ENCODE data around the gene TJP1.

Gene TJP1

GRCh38 chr15:29854413-29854812, 32.1 kb upstream of the TJP1 start:
- ATAC-seq (replicated peaks; ENCODE audit: extremely low read depth, poor library complexity, severe bottlenecking), result no peak
- Mint-ChIP-seq H3K27me3 (peaks cover 9% of the 10 kb centered on the region), H3K4me3 (no peak overlapping the region), H3K9me3 (peaks cover 5% of the 10 kb centered on the region), H3K36me3 (ENCODE audit: insufficient read depth) (no peaks in the 10 kb centered on the region), H3K4me1 (no peaks in the 10 kb centered on the region), H3K27ac (ENCODE audit: low read depth) (no peak overlapping the region)
- DNase-seq (ENCODE audit: low spot score in 2 of 2), result no peak

GRCh38 chr15:29853211-29853987, 31.1 kb upstream of the TJP1 start:
- ATAC-seq (replicated peaks; ENCODE audit: extremely low read depth, poor library complexity, severe bottlenecking), result no peak
- H3K4me3 Mint-ChIP-seq, result no peak overlapping the region

DNA sequence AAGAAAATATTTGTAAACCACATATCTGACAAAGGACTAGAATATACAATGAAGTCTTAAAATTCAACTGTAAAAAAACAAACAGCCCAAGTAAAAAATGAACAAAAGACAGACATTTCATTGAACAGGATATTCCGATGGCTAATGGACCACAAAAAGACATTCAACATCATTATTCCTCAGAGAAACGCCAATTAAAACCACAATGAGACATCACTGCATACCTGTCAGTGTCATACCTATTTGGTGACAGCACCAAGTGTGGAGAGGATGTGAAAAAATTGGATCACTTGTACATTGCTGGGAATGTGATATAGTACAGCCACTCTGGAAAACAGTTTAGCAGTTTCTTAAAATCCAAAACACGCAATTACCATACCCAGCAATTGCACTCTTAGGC, 29.9 kb upstream of the TJP1 start:
- Mint-ChIP-seq H3K4me3 (no peak overlapping the region), H3K27me3 (peaks cover 9% of the 10 kb centered on the region), H3K4me1 (no peaks in the 10 kb centered on the region), H3K27ac (ENCODE audit: low read depth) (no peak overlapping the region), H3K36me3 (ENCODE audit: insufficient read depth) (no peaks in the 10 kb centered on the region), H3K9me3 (peaks cover 8% of the 10 kb centered on the region)
- no peak for DNase-seq (ENCODE audit: low spot score in 2 of 2)
- ATAC-seq (replicated peaks; ENCODE audit: extremely low read depth, poor library complexity, severe bottlenecking), result no peak

More at GRCh38 chr15:29853211-29853987, 31.1 kb upstream of the TJP1 start:
- Mint-ChIP-seq H3K9me3 (peaks cover 5% of the 10 kb centered on the region), H3K4me1 (no peaks in the 10 kb centered on the region), H3K27me3 (peaks cover 9% of the 10 kb centered on the region), H3K36me3 (ENCODE audit: insufficient read depth) (no peaks in the 10 kb centered on the region), H3K27ac (ENCODE audit: low read depth) (no peak overlapping the region)
- DNase-seq (ENCODE audit: low spot score in 2 of 2), result no peak

DNA sequence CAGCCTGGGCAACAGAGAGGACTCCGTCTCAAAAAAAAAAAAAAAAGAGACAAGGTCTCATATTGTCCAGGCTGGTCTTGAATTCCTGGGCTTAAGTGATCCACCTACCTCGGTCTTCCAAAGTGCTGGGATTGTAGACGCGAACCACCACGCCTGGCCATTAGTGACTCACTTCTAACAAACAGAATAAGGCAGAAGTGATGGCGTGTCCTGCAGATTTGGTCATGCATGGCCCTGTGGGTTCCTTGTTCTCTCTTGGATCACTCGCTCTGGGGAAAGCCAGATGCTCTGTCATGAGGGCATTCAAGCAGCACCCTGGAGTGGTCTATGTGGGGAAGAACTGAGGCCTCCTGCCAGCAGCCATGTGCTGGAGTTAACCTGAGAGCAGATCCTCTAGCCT, 27.4 kb upstream of the TJP1 start:
- peaks cover 17% of the 10 kb centered on the region for H3K9me3 Mint-ChIP-seq
- DNase-seq (ENCODE audit: low spot score in 2 of 2), result no peak

GRCh38 chr15:29849218-29849617, 26.9 kb upstream of the TJP1 start:
- ATAC-seq (replicated peaks; ENCODE audit: extremely low read depth, poor library complexity, severe bottlenecking) (no peak), DNase-seq (ENCODE audit: low spot score in 2 of 2) (no peak)
- Mint-ChIP-seq H3K27me3 (peaks cover 6% of the 10 kb centered on the region), H3K4me1 (no peaks in the 10 kb centered on the region), H3K36me3 (ENCODE audit: insufficient read depth) (peaks cover 1% of the 10 kb centered on the region), H3K9me3 (peaks cover 14% of the 10 kb centered on the region), H3K4me3 (no peak overlapping the region), H3K27ac (ENCODE audit: low read depth) (no peak overlapping the region)

More for the DNA sequence above, 27.4 kb upstream of the TJP1 start:
- Mint-ChIP-seq H3K27ac (ENCODE audit: low read depth) (no peak overlapping the region), H3K4me1 (no peaks in the 10 kb centered on the region), H3K36me3 (ENCODE audit: insufficient read depth) (peaks cover 1% of the 10 kb centered on the region), H3K4me3 (no peak overlapping the region), H3K27me3 (peaks cover 9% of the 10 kb centered on the region)
- ATAC-seq (replicated peaks; ENCODE audit: extremely low read depth, poor library complexity, severe bottlenecking), result no peak

DNA sequence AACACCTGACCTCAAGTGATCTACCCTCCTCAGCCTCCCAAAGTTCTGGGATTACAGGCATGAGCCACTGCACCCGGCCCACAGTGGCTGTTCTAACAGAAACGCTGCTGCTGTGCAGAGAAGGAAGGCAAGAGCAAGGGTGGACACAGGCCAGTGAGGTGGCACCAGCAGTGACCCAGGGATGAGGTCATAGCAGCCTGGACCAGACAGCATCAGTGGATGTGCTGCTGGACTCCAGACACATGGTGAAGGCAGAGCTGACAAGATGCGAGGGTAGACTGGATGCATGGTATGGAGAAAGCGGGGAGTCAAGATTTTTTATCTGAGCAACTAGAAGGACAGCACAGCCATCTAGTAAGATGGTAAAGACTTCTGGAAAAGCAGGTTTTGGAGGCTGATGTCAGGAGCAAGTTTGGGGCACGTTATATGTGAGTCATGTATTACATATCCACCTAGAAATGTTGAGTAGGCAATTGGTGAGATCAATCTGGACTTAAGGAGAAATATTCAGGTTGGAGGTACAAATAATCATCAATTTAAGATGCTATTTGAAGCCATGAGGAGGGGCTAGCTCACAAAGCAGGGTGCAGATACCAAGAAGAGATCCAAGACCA, 22.1 kb upstream of the TJP1 start:
- Mint-ChIP-seq H3K9me3 (peaks cover 19% of the 10 kb centered on the region), H3K27ac (ENCODE audit: low read depth) (no peak overlapping the region), H3K4me3 (no peak overlapping the region), H3K27me3 (peaks cover 26% of the 10 kb centered on the region), H3K4me1 (no peaks in the 10 kb centered on the region), H3K36me3 (ENCODE audit: insufficient read depth) (peaks cover 1% of the 10 kb centered on the region)
- no peak for ATAC-seq (replicated peaks; ENCODE audit: extremely low read depth, poor library complexity, severe bottlenecking)
- no peak for DNase-seq (ENCODE audit: low spot score in 2 of 2)

DNA sequence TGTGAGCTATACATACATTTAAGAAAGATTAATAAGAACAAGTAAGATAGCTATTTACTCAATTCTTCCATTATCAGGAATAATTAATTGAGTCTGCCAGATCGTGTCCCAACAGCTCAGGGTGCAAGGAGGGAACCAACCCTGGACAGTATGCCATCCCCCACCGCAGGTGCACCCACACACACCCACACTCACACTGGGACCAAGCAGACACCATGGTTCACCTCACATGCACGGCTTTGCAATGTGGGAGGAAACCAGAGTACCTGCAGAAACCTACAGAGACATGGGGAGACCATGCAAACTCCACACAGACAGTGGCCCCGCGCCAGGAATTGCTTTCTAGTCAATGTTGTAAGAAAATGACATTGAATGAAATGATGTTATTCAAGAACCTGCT, 20.0 kb upstream of the TJP1 start:
- peaks cover 16% of the 10 kb centered on the region for H3K9me3 Mint-ChIP-seq
- DNase-seq (ENCODE audit: low spot score in 2 of 2) (no peak), ATAC-seq (replicated peaks; ENCODE audit: extremely low read depth, poor library complexity, severe bottlenecking) (no peak)
- no peak overlapping the region for H3K4me3 Mint-ChIP-seq
- no peaks in the 10 kb centered on the region for H3K4me1 Mint-ChIP-seq
- H3K27ac Mint-ChIP-seq (ENCODE audit: low read depth), result no peak overlapping the region
- H3K36me3 Mint-ChIP-seq (ENCODE audit: insufficient read depth), result peaks cover 1% of the 10 kb centered on the region
- peaks cover 26% of the 10 kb centered on the region for H3K27me3 Mint-ChIP-seq

DNA sequence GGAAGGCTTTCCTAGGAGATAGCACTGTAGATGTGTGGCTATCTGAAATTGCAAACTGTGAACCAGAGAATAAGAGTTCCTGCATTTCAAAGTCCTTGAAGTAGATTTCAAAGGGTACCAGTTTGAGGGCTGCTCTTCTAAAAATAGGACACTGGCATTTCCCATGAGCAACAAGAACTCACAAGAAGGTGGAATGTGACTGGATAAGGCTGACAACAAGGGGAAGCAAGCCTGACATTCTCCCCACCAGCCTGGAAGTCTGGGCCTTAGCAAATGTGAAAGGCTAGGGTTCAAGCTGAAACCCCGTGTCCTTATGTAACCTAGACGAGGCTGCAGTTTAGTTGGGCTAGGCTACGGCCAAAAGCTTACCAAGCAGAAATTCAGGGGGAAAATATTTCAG, 18.7 kb upstream of the TJP1 start:
- peaks cover 1% of the 10 kb centered on the region for H3K36me3 Mint-ChIP-seq (ENCODE audit: insufficient read depth)
- peaks cover 35% of the 10 kb centered on the region for H3K27me3 Mint-ChIP-seq
- no peak for ATAC-seq (replicated peaks; ENCODE audit: extremely low read depth, poor library complexity, severe bottlenecking)

GRCh38 chr15:29840054-29840453, 17.8 kb upstream of the TJP1 start:
- Mint-ChIP-seq H3K27ac (ENCODE audit: low read depth) (no peak overlapping the region), H3K27me3 (peaks cover 43% of the 10 kb centered on the region), H3K36me3 (ENCODE audit: insufficient read depth) (no peaks in the 10 kb centered on the region), H3K4me1 (no peaks in the 10 kb centered on the region), H3K9me3 (peaks cover 7% of the 10 kb centered on the region), H3K4me3 (no peak overlapping the region)
- ATAC-seq (replicated peaks; ENCODE audit: extremely low read depth, poor library complexity, severe bottlenecking), result no peak
- DNase-seq (ENCODE audit: low spot score in 2 of 2), result no peak

More for the DNA sequence above, 18.7 kb upstream of the TJP1 start:
- Mint-ChIP-seq H3K4me3 (no peak overlapping the region), H3K27ac (ENCODE audit: low read depth) (no peak overlapping the region), H3K9me3 (peaks cover 7% of the 10 kb centered on the region), H3K4me1 (no peaks in the 10 kb centered on the region)
- no peak for DNase-seq (ENCODE audit: low spot score in 2 of 2)

- Mint-ChIP-seq H3K36me3 (ENCODE audit: insufficient read depth) (no peaks in the 10 kb centered on the region), H3K9me3 (peaks cover 7% of the 10 kb centered on the region), H3K4me1 (no peaks in the 10 kb centered on the region), H3K27me3 (peaks cover 34% of the 10 kb centered on the region), H3K4me3 (no peak overlapping the region), H3K27ac (ENCODE audit: low read depth) (no peak overlapping the region)
- no peak for DNase-seq (ENCODE audit: low spot score in 2 of 2)
- no peak for ATAC-seq (replicated peaks; ENCODE audit: extremely low read depth, poor library complexity, severe bottlenecking)
Observed at GRCh38 chr15:29838352-29839010, 16.2 kb upstream of the TJP1 start.

DNA sequence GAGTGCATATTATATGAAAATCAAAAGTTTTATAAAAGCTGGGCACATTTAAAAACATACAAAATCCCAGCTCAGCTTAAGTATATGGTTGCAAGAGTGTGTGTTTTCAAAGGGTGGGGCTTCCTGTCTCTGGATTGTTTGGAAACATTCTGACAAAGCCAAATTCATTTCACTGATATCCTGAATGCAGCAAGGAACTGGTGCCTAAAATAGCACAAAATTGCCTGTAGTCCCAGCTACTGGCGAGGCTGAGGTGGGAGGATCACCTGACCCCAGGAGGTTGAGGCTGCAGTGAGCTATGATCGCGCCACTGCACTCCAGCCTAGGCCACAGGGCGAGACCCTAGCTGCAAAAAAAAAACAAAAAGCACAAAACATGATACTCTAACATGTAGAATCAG, 13.0 kb upstream of the TJP1 start:
- no peak for ATAC-seq (replicated peaks; ENCODE audit: extremely low read depth, poor library complexity, severe bottlenecking)
- DNase-seq (ENCODE audit: low spot score in 2 of 2), result no peak
- Mint-ChIP-seq H3K27ac (ENCODE audit: low read depth) (no peak overlapping the region), H3K9me3 (peaks cover 12% of the 10 kb centered on the region), H3K4me3 (no peak overlapping the region), H3K36me3 (ENCODE audit: insufficient read depth) (peaks cover 2% of the 10 kb centered on the region), H3K27me3 (peaks cover 40% of the 10 kb centered on the region), H3K4me1 (no peaks in the 10 kb centered on the region)

DNA sequence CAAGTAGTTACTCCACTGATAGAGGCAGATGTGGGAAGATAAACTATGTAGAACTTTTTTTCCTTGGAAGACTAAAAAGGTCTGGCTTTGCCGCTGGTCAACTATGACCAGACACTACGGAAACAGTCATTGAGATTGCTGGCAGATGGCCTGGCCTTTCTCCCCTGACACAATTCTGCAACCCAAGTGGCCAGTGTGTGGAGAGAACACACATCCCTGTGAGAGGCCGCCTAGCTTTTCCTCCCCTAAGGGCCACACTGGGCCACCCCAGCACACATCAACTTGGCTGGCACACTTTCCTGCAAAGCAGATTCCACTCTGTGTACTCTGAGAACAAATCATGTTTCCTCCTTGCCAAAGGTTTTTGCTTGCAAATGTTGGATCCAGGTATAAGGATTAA, 10.4 kb upstream of the TJP1 start:
- H3K36me3 Mint-ChIP-seq (ENCODE audit: insufficient read depth), result peaks cover 2% of the 10 kb centered on the region
- no peak overlapping the region for H3K27ac Mint-ChIP-seq (ENCODE audit: low read depth)
- no peak for ATAC-seq (replicated peaks; ENCODE audit: extremely low read depth, poor library complexity, severe bottlenecking)
- H3K4me1 Mint-ChIP-seq, result no peaks in the 10 kb centered on the region
- no peak overlapping the region for H3K4me3 Mint-ChIP-seq
- DNase-seq (ENCODE audit: low spot score in 2 of 2), result no peak
- peaks cover 41% of the 10 kb centered on the region for H3K27me3 Mint-ChIP-seq
- peaks cover 10% of the 10 kb centered on the region for H3K9me3 Mint-ChIP-seq
